ENCODE measurements around the gene JAM3. TPM values are rescaled to one million over a fixed set of nuclear protein-coding genes. Genes with fewer than 3 reads are reported as not detected.

The JAM3 gene
- polyA plus RNA-seq, 1 donor from 2014 or later = 46.1 TPM

DNA sequence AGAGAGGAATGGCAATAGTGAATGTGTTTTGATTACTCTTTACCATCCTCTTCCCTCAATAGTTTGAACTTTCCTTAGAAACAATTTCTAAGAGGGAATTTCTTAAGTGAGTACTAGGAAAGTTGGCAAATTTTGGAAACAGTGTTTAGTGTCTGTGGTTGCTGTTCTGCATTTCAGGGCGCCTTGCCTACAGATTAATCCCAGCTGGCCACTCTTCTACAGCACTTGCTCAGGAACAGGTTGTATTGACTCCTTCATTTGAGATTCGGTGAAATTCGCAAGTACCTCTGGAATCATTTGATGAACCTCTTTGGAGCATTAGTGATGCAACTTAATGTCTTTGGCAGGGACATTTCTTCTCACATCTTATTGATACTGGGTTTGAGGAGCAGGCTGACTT lies 28.3 kb downstream of the JAM3 start:
- no peak overlapping the region for H2AFZ ChIP-seq (ENCODE audit: low read depth, low read length)
- H3K36me3 ChIP-seq (ENCODE audit: insufficient read depth, low read length) = no peaks in the 10 kb centered on the region
- H3K27ac ChIP-seq (ENCODE audit: low read length) = no peak overlapping the region
- H3K4me3 ChIP-seq (ENCODE audit: low read length) = no peak overlapping the region
- no peak overlapping the region for H3K4me2 ChIP-seq (ENCODE audit: low read length)
- H3K79me2 ChIP-seq (replicated peaks; ENCODE audit: insufficient read depth, low read length) = peaks cover 34% of the 10 kb centered on the region
- no peaks in the 10 kb centered on the region for H3F3A ChIP-seq (ENCODE audit: insufficient read depth, low read length, poor library complexity, severe bottlenecking)
- no peaks in the 10 kb centered on the region for H3K27me3 ChIP-seq (ENCODE audit: insufficient read depth, low read depth, low read length)
- no peaks in the 10 kb centered on the region for H4K20me1 ChIP-seq (ENCODE audit: insufficient read depth)
- no peak overlapping the region for H3K9ac ChIP-seq (ENCODE audit: low read length)
- H3K9me2 ChIP-seq (ENCODE audit: insufficient read depth, low read length) = no peaks in the 10 kb centered on the region
- no peak for TF ChIP-seq EZH2 (IDR thresholded peaks at IDR 0.05; ENCODE audit: borderline replicate concordance, insufficient read depth, low read length, poor library complexity, severe bottlenecking)
- no peak for TF ChIP-seq MXI1 (conservative IDR thresholded peaks at IDR 0.05; ENCODE audit: poor library complexity, severe bottlenecking)
- TF ChIP-seq POLR2AphosphoS5 (IDR thresholded peaks at IDR 0.05) = no peak
- no peak for TF ChIP-seq TAF1 (IDR thresholded peaks at IDR 0.05; ENCODE audit: low read depth)
- TF ChIP-seq, protein P1, sequence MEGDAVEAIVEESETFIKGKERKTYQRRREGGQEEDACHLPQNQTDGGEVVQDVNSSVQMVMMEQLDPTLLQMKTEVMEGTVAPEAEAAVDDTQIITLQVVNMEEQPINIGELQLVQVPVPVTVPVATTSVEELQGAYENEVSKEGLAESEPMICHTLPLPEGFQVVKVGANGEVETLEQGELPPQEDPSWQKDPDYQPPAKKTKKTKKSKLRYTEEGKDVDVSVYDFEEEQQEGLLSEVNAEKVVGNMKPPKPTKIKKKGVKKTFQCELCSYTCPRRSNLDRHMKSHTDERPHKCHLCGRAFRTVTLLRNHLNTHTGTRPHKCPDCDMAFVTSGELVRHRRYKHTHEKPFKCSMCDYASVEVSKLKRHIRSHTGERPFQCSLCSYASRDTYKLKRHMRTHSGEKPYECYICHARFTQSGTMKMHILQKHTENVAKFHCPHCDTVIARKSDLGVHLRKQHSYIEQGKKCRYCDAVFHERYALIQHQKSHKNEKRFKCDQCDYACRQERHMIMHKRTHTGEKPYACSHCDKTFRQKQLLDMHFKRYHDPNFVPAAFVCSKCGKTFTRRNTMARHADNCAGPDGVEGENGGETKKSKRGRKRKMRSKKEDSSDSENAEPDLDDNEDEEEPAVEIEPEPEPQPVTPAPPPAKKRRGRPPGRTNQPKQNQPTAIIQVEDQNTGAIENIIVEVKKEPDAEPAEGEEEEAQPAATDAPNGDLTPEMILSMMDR (IDR thresholded peaks at IDR 0.05; ENCODE audit: poor library complexity, severe bottlenecking) = no peak
- no peak for TF ChIP-seq EP300 (conservative IDR thresholded peaks at IDR 0.05; ENCODE audit: poor library complexity, severe bottlenecking)
- TF ChIP-seq RAD21 (conservative IDR thresholded peaks at IDR 0.05) = no peak
- TF ChIP-seq, protein P2, sequence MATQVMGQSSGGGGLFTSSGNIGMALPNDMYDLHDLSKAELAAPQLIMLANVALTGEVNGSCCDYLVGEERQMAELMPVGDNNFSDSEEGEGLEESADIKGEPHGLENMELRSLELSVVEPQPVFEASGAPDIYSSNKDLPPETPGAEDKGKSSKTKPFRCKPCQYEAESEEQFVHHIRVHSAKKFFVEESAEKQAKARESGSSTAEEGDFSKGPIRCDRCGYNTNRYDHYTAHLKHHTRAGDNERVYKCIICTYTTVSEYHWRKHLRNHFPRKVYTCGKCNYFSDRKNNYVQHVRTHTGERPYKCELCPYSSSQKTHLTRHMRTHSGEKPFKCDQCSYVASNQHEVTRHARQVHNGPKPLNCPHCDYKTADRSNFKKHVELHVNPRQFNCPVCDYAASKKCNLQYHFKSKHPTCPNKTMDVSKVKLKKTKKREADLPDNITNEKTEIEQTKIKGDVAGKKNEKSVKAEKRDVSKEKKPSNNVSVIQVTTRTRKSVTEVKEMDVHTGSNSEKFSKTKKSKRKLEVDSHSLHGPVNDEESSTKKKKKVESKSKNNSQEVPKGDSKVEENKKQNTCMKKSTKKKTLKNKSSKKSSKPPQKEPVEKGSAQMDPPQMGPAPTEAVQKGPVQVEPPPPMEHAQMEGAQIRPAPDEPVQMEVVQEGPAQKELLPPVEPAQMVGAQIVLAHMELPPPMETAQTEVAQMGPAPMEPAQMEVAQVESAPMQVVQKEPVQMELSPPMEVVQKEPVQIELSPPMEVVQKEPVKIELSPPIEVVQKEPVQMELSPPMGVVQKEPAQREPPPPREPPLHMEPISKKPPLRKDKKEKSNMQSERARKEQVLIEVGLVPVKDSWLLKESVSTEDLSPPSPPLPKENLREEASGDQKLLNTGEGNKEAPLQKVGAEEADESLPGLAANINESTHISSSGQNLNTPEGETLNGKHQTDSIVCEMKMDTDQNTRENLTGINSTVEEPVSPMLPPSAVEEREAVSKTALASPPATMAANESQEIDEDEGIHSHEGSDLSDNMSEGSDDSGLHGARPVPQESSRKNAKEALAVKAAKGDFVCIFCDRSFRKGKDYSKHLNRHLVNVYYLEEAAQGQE (IDR thresholded peaks at IDR 0.05; ENCODE audit: borderline replicate concordance) = no peak
- no peak for TF ChIP-seq SMC3 (conservative IDR thresholded peaks at IDR 0.05; ENCODE audit: poor library complexity)
- no peaks in the 10 kb centered on the region for H3K9me3 ChIP-seq (ENCODE audit: low read length)

- H3K27ac ChIP-seq (ENCODE audit: low read length) = no peak overlapping the region
- no peaks in the 10 kb centered on the region for H3K36me3 ChIP-seq (ENCODE audit: insufficient read depth, low read length)
- H3K4me2 ChIP-seq (ENCODE audit: low read length) = no peak overlapping the region
- H3K9me3 ChIP-seq (ENCODE audit: low read length) = no peaks in the 10 kb centered on the region
- no peaks in the 10 kb centered on the region for H3K27me3 ChIP-seq (ENCODE audit: insufficient read depth, low read depth, low read length)
- H2AFZ ChIP-seq (ENCODE audit: low read depth, low read length) = no peak overlapping the region
- H3K79me2 ChIP-seq (replicated peaks; ENCODE audit: insufficient read depth, low read length) = peaks cover 34% of the 10 kb centered on the region
- no peaks in the 10 kb centered on the region for H4K20me1 ChIP-seq (ENCODE audit: insufficient read depth)
- H3K9ac ChIP-seq (ENCODE audit: low read length) = no peak overlapping the region
- no peaks in the 10 kb centered on the region for H3F3A ChIP-seq (ENCODE audit: insufficient read depth, low read length, poor library complexity, severe bottlenecking)
- TF ChIP-seq, protein P1 (IDR thresholded peaks at IDR 0.05; ENCODE audit: poor library complexity, severe bottlenecking) = peak; percentile 52
- TF ChIP-seq POLR2AphosphoS5 (IDR thresholded peaks at IDR 0.05) (no peak), MXI1 (conservative IDR thresholded peaks at IDR 0.05; ENCODE audit: poor library complexity, severe bottlenecking) (no peak), SMC3 (conservative IDR thresholded peaks at IDR 0.05; ENCODE audit: poor library complexity) (peak; percentile 52), EZH2 (IDR thresholded peaks at IDR 0.05; ENCODE audit: borderline replicate concordance, insufficient read depth, low read length, poor library complexity, severe bottlenecking) (no peak), RAD21 (conservative IDR thresholded peaks at IDR 0.05) (peak; percentile 46), EP300 (conservative IDR thresholded peaks at IDR 0.05; ENCODE audit: poor library complexity, severe bottlenecking) (no peak)
- no peak overlapping the region for H3K4me3 ChIP-seq (ENCODE audit: low read length)
- H3K9me2 ChIP-seq (ENCODE audit: insufficient read depth, low read length) = no peaks in the 10 kb centered on the region
Observed at GRCh38 chr11:134098566-134099184, 29.8 kb downstream of the JAM3 start.
